ENCODE results near the gene KYNU. TPM values are rescaled to one million over a fixed set of nuclear protein-coding genes. Genes with fewer than 3 reads are reported as not detected.

KYNU gene
- total RNA-seq, 2 donors from 2014 or later: 0.52 to 0.94 TPM

DNA sequence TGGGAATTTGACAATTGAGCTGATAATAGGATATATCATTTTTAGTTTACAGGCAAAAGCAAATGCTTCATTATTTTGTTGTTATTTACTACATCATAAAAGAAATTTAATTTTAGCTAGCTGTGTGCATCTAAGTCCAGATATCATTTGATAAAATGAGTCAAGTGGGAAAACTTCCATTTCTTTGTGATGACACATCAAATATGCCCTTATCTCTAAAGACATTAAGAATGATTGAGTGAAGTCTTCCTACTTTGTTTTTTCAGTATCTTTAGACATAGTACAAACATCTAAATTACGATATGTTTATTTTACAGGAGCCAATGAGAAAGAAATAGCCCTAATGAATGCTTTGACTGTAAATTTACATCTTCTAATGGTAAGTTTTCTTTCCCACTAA lies 77.0 kb downstream of the KYNU start:
- Histone ChIP-seq H3K27me3 (no peaks in the 10 kb centered on the region), H3K4me1 (no peaks in the 10 kb centered on the region), H3K9me3 (peaks cover 0 to 5% of the 10 kb centered on the region in 2 donors), H3K4me3 (no peak overlapping the region), H3K27ac (no peak overlapping the region), H3K36me3 (no peaks in the 10 kb centered on the region)
- TF ChIP-seq, protein P1, sequence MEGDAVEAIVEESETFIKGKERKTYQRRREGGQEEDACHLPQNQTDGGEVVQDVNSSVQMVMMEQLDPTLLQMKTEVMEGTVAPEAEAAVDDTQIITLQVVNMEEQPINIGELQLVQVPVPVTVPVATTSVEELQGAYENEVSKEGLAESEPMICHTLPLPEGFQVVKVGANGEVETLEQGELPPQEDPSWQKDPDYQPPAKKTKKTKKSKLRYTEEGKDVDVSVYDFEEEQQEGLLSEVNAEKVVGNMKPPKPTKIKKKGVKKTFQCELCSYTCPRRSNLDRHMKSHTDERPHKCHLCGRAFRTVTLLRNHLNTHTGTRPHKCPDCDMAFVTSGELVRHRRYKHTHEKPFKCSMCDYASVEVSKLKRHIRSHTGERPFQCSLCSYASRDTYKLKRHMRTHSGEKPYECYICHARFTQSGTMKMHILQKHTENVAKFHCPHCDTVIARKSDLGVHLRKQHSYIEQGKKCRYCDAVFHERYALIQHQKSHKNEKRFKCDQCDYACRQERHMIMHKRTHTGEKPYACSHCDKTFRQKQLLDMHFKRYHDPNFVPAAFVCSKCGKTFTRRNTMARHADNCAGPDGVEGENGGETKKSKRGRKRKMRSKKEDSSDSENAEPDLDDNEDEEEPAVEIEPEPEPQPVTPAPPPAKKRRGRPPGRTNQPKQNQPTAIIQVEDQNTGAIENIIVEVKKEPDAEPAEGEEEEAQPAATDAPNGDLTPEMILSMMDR (IDR thresholded peaks at IDR 0.05): no peak
- DNase-seq (ENCODE audit: low spot score): no peak

DNA sequence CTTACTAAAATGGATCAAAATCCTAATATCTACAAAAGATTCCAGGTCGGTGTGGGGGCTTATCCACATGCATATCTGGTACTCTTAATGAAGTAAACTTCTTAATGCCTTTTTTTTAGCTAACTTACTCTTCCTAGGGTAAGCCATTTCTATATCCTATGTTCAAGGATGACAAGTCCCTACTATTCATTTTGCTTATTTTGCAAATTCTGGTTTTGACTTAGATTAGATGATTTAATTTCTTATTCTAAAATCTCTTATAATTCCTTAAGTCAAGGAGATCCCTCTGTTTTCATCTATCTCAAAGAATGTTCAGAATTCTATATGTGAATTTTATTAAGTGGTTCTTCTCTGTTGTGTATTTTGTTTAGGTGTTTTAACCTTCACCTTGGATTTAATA lies 79.7 kb downstream of the KYNU start:
- H3K36me3 ChIP-seq: no peaks in the 10 kb centered on the region
- no peak overlapping the region for H3K27ac ChIP-seq
- H3K27me3 ChIP-seq: no peaks in the 10 kb centered on the region
- H3K4me1 ChIP-seq: no peaks in the 10 kb centered on the region
- DNase-seq (ENCODE audit: low spot score): no peak
- peaks cover 0 to 5% of the 10 kb centered on the region in 2 donors for H3K9me3 ChIP-seq
- TF ChIP-seq, protein P1 (IDR thresholded peaks at IDR 0.05): no peak
- no peak overlapping the region for H3K4me3 ChIP-seq

DNA sequence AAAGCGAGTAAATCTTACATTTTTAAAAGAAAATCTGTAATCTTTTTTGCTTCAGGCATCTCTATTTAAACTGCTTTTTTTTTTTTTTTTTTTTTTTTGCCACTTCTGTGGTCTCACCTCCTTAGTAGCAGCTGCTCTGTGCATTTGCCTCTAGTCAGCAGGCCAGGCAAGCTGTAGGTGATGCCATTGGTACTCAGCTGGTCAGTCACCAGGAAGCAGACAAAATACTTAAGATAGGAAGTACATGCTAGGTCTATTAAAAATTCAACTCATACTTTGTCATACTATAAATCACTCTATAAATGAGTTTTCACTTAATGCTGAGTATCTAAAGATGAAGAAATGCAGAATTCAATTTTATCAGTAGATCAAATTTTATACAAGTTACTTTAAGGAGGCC lies 83.7 kb downstream of the KYNU start:
- no peak overlapping the region for H3K4me3 ChIP-seq
- TF ChIP-seq, protein P1 (IDR thresholded peaks at IDR 0.05): no peak
- H3K27ac ChIP-seq: no peak overlapping the region
- no peak for DNase-seq (ENCODE audit: low spot score)
- H3K36me3 ChIP-seq: no peaks in the 10 kb centered on the region
- peaks cover 0 to 5% of the 10 kb centered on the region in 2 donors for H3K9me3 ChIP-seq
- no peaks in the 10 kb centered on the region for H3K4me1 ChIP-seq
- H3K27me3 ChIP-seq: no peaks in the 10 kb centered on the region

DNA sequence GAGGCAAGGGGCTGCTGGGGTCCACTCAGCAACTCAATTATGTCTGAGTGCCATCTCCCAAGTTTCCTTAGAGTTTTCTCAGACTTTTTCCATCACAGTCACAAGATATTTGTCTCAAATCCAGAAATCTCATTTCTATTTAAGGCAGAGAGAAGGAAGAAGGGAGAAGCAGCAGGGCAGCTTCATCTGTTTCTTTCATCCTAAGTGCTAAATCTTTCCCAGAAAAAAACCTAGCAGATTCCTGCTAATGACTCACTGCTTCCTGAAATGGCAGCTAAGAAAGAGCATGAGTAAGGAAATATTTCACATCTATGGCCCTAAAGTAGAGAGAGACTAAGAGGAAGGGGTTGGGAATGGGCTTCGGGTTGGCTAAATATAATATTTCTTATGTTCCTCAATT lies 88.0 kb downstream of the KYNU start:
- no peaks in the 10 kb centered on the region for H3K9me3 ChIP-seq
- no peaks in the 10 kb centered on the region for H3K36me3 ChIP-seq
- no peak overlapping the region for H3K27ac ChIP-seq
- no peak overlapping the region for H3K4me3 ChIP-seq
- no peaks in the 10 kb centered on the region for H3K4me1 ChIP-seq
- TF ChIP-seq, protein P1 (IDR thresholded peaks at IDR 0.05): no peak
- H3K27me3 ChIP-seq: no peaks in the 10 kb centered on the region
- DNase-seq (ENCODE audit: low spot score): no peak

- TF ChIP-seq, protein P1 (IDR thresholded peaks at IDR 0.05): no peak
- H3K36me3 ChIP-seq: no peaks in the 10 kb centered on the region
- H3K27me3 ChIP-seq: no peaks in the 10 kb centered on the region
These were observed 88.8 kb downstream of the KYNU start for GRCh38 chr2:142966284-142966683.

DNA sequence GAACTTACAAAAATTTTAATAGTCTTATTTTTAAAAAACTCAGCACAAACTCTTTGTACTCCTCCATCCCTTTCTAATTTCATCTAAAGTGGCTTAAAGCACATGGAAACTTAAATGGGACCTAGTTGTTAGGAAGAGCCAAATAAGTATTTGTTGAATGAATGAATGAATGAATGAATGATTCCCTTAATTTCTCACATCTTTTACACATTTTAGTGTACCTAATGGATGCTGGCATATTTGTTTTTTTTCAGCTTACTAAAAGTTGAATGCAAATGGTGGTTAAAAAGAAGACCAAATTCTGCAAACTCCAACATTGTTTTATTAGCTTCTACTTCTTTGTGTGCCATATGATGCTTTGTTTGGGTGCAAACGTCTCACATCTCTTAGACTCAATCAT lies 89.6 kb downstream of the KYNU start:
- no peak overlapping the region for H3K27ac ChIP-seq
- TF ChIP-seq, protein P1 (IDR thresholded peaks at IDR 0.05): no peak
- H3K4me1 ChIP-seq: no peaks in the 10 kb centered on the region
- no peaks in the 10 kb centered on the region for H3K36me3 ChIP-seq
- no peak for DNase-seq (ENCODE audit: low spot score)
- no peaks in the 10 kb centered on the region for H3K27me3 ChIP-seq
- no peak overlapping the region for H3K4me3 ChIP-seq
- no peaks in the 10 kb centered on the region for H3K9me3 ChIP-seq

More at GRCh38 chr2:142966284-142966683, 88.8 kb downstream of the KYNU start:
- H3K4me1 ChIP-seq: no peaks in the 10 kb centered on the region
- H3K4me3 ChIP-seq: no peak overlapping the region
- no peak overlapping the region for H3K27ac ChIP-seq
- H3K9me3 ChIP-seq: no peaks in the 10 kb centered on the region
- no peak for DNase-seq (ENCODE audit: low spot score)

Measured in right atrium auricular region (tissue), 2 donors.